Spinal cord (tissue), 10 donors: ENCODE measurements around the gene ARRDC3. TPM values are rescaled to one million over a fixed set of nuclear protein-coding genes. Genes with fewer than 3 reads are reported as not detected.
"Not testable (repeated sequence)": the region's sequence is repeated elsewhere in the genome, so short reads cannot be mapped to it uniquely, and the experiment has no call there.

Experiments
- DNase-seq, 6 donors: peaks; one replicate each; pipeline versions ENCODE4 v3.0.0 to v3.0.0-alpha.2; 2013 to 2015; ENCODE audit warnings: low spot score in 6 of 6, low read depth in 4 of 6
- H3K27ac ChIP-seq: one replicate; pipeline ENCODE4 v1.5.1; 2013; ENCODE audit warnings: low read depth, low read length, control low read depth
- H3K27me3 ChIP-seq: one replicate; pipeline ENCODE4 v1.6.1; 2013; ENCODE audit warnings: low read length; ENCODE audit not compliant: control insufficient read depth, insufficient read depth
- H3K36me3 ChIP-seq: one replicate; pipeline ENCODE4 v1.6.1; 2013; ENCODE audit warnings: low read length; ENCODE audit not compliant: control insufficient read depth, insufficient read depth
- H3K4me1 ChIP-seq: one replicate; pipeline ENCODE4 v1.6.1; 2013; ENCODE audit warnings: low read length; ENCODE audit not compliant: control insufficient read depth, insufficient read depth
- H3K4me3 ChIP-seq: one replicate; pipeline ENCODE4 v1.5.1; 2013; ENCODE audit warnings: low read depth, low read length, control low read depth
- H3K9me3 ChIP-seq: one replicate; pipeline ENCODE4 v1.6.1; 2013; ENCODE audit warnings: low read length; ENCODE audit not compliant: control insufficient read depth, insufficient read depth
- WGBS: methylation state at CpG from one replicate; pipeline ENCODE4 v1.1.5; 2013; ENCODE audit warnings: missing lambda C conversion rate; ENCODE audit not compliant: insufficient coverage; 5-methylcytosine and 5-hydroxymethylcytosine counted together
- polyA plus RNA-seq, 2 donors: library from polyadenylated mRNA; unstranded; fragments of 120-200 nt; gene quantifications; one replicate each; pipeline ENCODE4 v1.2.1, GENCODE V29; 2013; ENCODE audit not compliant: insufficient read length in 2 of 2
- total RNA-seq, 2 donors: library from RNA; depleted of rRNA in 1 of 2; stranded (reverse); fragments of 120-200 nt in 1 of 2; fragments of >200 nt in 1 of 2; gene quantifications; one replicate each; pipeline versions ENCODE4 v1.2.3 to v1.2.4, GENCODE V29; 2013 to 2014
- donor health status: healthy.

Gene ARRDC3
- total and polyA plus RNA-seq, 4 donors = 40.3 to 234 (median 69.9) TPM

DNA sequence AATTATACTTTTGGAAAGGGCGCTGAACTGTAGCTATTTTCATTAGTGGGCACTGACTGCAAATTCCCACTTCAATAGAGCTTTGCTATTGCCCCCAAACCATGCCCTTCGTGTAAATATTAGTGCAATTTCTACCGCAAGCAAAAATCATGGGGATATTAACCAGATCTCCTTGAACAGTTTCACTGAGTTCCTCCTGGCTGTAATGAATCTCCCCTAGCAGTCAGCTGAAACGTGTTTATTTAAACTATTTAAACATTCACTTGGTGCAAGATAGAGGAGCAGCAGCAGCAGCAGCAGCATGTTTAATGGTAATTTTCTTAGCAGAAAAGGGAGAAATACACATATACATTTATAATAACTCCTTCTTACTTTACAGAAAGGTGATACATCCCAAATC is 54.4 kb downstream of the ARRDC3 start:
- Histone ChIP-seq H3K36me3 (no peaks in the 10 kb centered on the region), H3K27ac (no peak overlapping the region), H3K9me3 (no peaks in the 10 kb centered on the region), H3K4me3 (no peak overlapping the region), H3K27me3 (no peaks in the 10 kb centered on the region), H3K4me1 (no peaks in the 10 kb centered on the region)
- DNase-seq = peak in 1 of 6 donors; percentile 13
- WGBS = 55% methylated on average over 3 of the region's 4 CpGs

DNA sequence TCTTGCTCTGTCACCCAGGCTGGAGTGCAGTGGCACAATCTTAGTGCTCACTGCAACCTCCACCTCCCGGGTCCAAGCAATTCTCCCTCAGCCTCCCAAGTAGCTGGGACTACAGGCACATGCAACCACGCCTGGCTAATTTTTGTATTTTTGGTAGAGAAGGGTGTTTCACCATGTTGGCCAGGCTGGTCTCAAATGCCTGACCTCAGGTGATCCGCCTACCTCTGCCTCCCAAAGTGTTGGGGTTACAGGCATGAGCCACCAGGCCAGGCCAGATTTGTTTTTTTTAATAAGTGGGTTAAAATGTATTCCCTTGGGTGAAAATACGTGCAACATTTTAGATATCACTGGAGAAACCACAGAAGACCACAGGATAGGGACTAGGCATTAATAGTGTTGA is 60.1 kb downstream of the ARRDC3 start:
- not testable (repeated sequence) for H3K4me3 ChIP-seq, DNase-seq, H3K27me3 ChIP-seq, H3K36me3 ChIP-seq, H3K27ac ChIP-seq, H3K9me3 ChIP-seq, H3K4me1 ChIP-seq
- WGBS = 83% methylated on average over 1 of the region's 4 CpGs

DNA sequence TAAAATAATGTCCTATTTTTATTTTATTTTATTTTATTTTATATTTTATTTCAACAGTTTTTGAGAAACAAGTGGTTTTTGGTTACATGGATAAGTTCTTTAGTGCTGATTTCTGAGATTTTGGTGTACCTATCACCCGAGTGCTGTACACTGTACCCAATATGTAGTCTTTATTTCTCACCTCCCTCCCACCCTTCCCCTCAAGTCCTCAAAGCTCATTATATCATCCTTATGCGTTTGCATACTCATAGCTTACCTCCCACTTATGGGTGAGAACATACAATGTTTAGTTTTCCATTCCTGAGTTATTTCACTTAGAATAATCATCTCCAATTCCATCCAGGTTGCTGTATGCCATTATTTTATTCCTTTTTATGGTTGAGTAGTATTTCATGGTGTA is 63.5 kb downstream of the ARRDC3 start:
- WGBS = no CpG with 5 or more reads among the region's 2 CpGs
- H3K27me3 ChIP-seq = no peaks in the 10 kb centered on the region
- H3K27ac ChIP-seq = no peak overlapping the region

DNA sequence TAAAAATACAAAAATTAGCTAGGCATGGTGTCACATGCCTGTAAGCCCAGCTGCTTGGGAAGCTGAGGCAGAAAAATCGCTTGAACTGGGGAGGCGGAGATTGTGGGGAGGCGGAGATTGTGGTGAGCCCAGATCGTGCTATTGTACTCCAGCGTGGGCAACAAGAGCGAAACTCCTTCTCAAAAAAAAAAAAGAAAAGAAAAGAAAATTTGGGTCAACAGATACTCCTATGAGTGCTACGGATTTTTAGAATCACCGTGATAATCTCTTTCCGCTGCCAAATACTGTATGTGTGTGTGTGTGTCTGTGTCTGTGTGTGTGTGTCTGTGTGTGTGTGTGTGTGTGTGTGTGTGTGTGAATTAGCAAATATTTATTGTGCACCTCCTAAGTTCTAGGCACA is 64.4 kb downstream of the ARRDC3 start:
- DNase-seq = no peak
- Histone ChIP-seq H3K36me3 (no peaks in the 10 kb centered on the region), H3K27ac (no peak overlapping the region), H3K4me1 (no peaks in the 10 kb centered on the region), H3K4me3 (no peak overlapping the region), H3K27me3 (no peaks in the 10 kb centered on the region), H3K9me3 (no peaks in the 10 kb centered on the region)
- WGBS = 85% methylated on average over 8 of the region's 9 CpGs

More for the DNA sequence above, 63.5 kb downstream of the ARRDC3 start:
- Histone ChIP-seq H3K9me3 (no peaks in the 10 kb centered on the region), H3K36me3 (no peaks in the 10 kb centered on the region), H3K4me1 (no peaks in the 10 kb centered on the region), H3K4me3 (no peak overlapping the region)
- DNase-seq = no peak
